H9 (cell line): Measurements from ENCODE around the gene EDNRA. TPM values are rescaled to one million over a fixed set of nuclear protein-coding genes. Genes with fewer than 3 reads are reported as not detected.

Experiments
- DNase-seq: peaks from one replicate; pipeline ENCODE4 v3.0.0-alpha.2; 2017
- H2AFZ ChIP-seq: one replicate; pipeline ENCODE4 v1.6.1; 2013; ENCODE audit warnings: mild to moderate bottlenecking, low read length, control low read depth, moderate library complexity
- H2AK5ac ChIP-seq: 2 replicates; pipeline ENCODE4 v1.6.1; 2013; ENCODE audit warnings: low read length, control low read depth, mixed read lengths; ENCODE audit not compliant: insufficient read length
- H2BK120ac ChIP-seq: one replicate; pipeline ENCODE4 v1.6.1; 2013; ENCODE audit warnings: low read depth, mild to moderate bottlenecking, low read length, control low read depth, inconsistent platforms; ENCODE audit not compliant: poor library complexity, severe bottlenecking
- H2BK12ac ChIP-seq: 2 replicates; pipeline ENCODE4 v1.6.1; 2013; ENCODE audit warnings: low read length, control low read depth, mixed read lengths, low read depth; ENCODE audit not compliant: insufficient read length
- H2BK15ac ChIP-seq: 2 replicates; pipeline ENCODE4 v1.6.1; 2013; ENCODE audit warnings: low read depth, low read length, control low read depth
- H2BK20ac ChIP-seq: one replicate; pipeline ENCODE4 v1.6.1; 2013; ENCODE audit warnings: low read depth, mild to moderate bottlenecking, low read length, control low read depth, inconsistent platforms; ENCODE audit not compliant: poor library complexity, severe bottlenecking
- H2BK5ac ChIP-seq: 2 replicates; pipeline ENCODE4 v1.6.1; 2013; ENCODE audit warnings: low read length, control low read depth, mixed read lengths; ENCODE audit not compliant: insufficient read length
- H3K14ac ChIP-seq: 2 replicates; pipeline ENCODE4 v1.6.1; 2013; ENCODE audit warnings: low read length, control low read depth; ENCODE audit not compliant: insufficient read depth
- H3K18ac ChIP-seq: 2 replicates; pipeline ENCODE4 v1.6.1; 2013; ENCODE audit warnings: low read depth, mild to moderate bottlenecking, mixed read lengths, low read length, control low read depth; ENCODE audit not compliant: insufficient read length
- H3K23ac ChIP-seq: 2 replicates; pipeline ENCODE4 v1.6.1; 2013; ENCODE audit warnings: low read length, control low read depth, mixed read lengths, low read depth; ENCODE audit not compliant: insufficient read length
- H3K23me2 ChIP-seq: 2 replicates; pipeline ENCODE4 v1.6.1; 2013; ENCODE audit warnings: low read depth, mild to moderate bottlenecking, mixed read lengths, low read length, control low read depth; ENCODE audit not compliant: insufficient read length, poor library complexity, severe bottlenecking
- H3K27ac ChIP-seq: 2 replicates; pipeline ENCODE4 v1.5.1; 2013; ENCODE audit warnings: low read length, control low read depth, mixed read lengths, low read depth; ENCODE audit not compliant: insufficient read length
- H3K27me3 ChIP-seq: 2 replicates; pipeline ENCODE4 v1.6.1; 2013; ENCODE audit warnings: low read length, control low read depth, inconsistent platforms; ENCODE audit not compliant: insufficient read depth
- H3K4ac ChIP-seq: 2 replicates; pipeline ENCODE4 v1.6.1; 2013; ENCODE audit warnings: low read depth, mild to moderate bottlenecking, control low read depth, inconsistent platforms, low read length, moderate library complexity
- H3K4me1 ChIP-seq: 2 replicates; pipeline ENCODE4 v1.6.1; 2013; ENCODE audit warnings: low read length, control low read depth, inconsistent platforms; ENCODE audit not compliant: insufficient read depth
- H3K4me2 ChIP-seq: 2 replicates; pipeline ENCODE4 v1.6.1; 2013; ENCODE audit warnings: low read length, control low read depth, mixed read lengths; ENCODE audit not compliant: insufficient read length, insufficient read depth
- H3K56ac ChIP-seq: 2 replicates; pipeline ENCODE4 v1.6.1; 2013; ENCODE audit warnings: low read depth, mild to moderate bottlenecking, mixed read lengths, low read length, control low read depth; ENCODE audit not compliant: insufficient read length
- H3K79me1 ChIP-seq: 2 replicates; pipeline ENCODE4 v1.6.1; 2013; ENCODE audit warnings: low read depth, mild to moderate bottlenecking, moderate library complexity, low read length, control low read depth, inconsistent platforms; ENCODE audit not compliant: insufficient read depth, poor library complexity, severe bottlenecking
- H3K79me2 ChIP-seq: 2 replicates; pipeline ENCODE4 v1.6.1; 2013; ENCODE audit warnings: low read length, control low read depth, inconsistent platforms; ENCODE audit not compliant: insufficient read depth
- H3K9ac ChIP-seq: 2 replicates; pipeline ENCODE4 v1.6.1; 2013; ENCODE audit warnings: low read length, control low read depth, mixed read lengths; ENCODE audit not compliant: insufficient read length; ENCODE audit errors: extremely low read depth
- H3K9me3 ChIP-seq: one replicate; pipeline ENCODE4 v1.6.1; 2013; ENCODE audit warnings: low read depth, low read length, inconsistent platforms; ENCODE audit not compliant: control insufficient read depth
- H3T11ph ChIP-seq: one replicate; pipeline ENCODE4 v1.6.1; 2013; ENCODE audit warnings: mild to moderate bottlenecking, low read length, control low read depth, inconsistent platforms
- H4K20me1 ChIP-seq: one replicate; pipeline ENCODE4 v1.6.1; 2013; ENCODE audit not compliant: control insufficient read depth, insufficient read length, insufficient read depth
- H4K5ac ChIP-seq: 2 replicates; pipeline ENCODE4 v1.6.1; 2013; ENCODE audit warnings: low read depth, mild to moderate bottlenecking, mixed read lengths, low read length, control low read depth; ENCODE audit not compliant: insufficient read length
- H4K8ac ChIP-seq: replicated peaks from 2 replicates; pipeline ENCODE4 v1.6.1; 2013; ENCODE audit warnings: low read length, control low read depth, mixed read lengths, low read depth; ENCODE audit not compliant: insufficient read length
- H4K91ac ChIP-seq: 2 replicates; pipeline ENCODE4 v1.6.1; 2013; ENCODE audit warnings: low read depth, mild to moderate bottlenecking, moderate library complexity, mixed read lengths, low read length, control low read depth; ENCODE audit not compliant: insufficient read length
- H3K27ac Mint-ChIP-seq, 3 experiments: 2 replicates in 2 of 3; 3 replicates in 1 of 3; pipeline ENCODE4 v1.8.0; 2020 to 2021; ENCODE audit warnings: mixed read lengths in 3 of 3, mild to moderate bottlenecking in 1 of 3, moderate library complexity in 1 of 3
- H3K27me3 Mint-ChIP-seq: 2 replicates; pipeline ENCODE4 v1.8.0; 2021; ENCODE audit warnings: low read depth, mild to moderate bottlenecking, moderate library complexity, mixed read lengths
- H3K36me3 Mint-ChIP-seq, 3 experiments: 2 replicates in 2 of 3; 3 replicates in 1 of 3; pipeline ENCODE4 v1.8.0; 2020 to 2021; ENCODE audit warnings: low read depth in 3 of 3, mixed read lengths in 3 of 3; ENCODE audit not compliant: insufficient read depth in 1 of 3
- H3K4me1 Mint-ChIP-seq, 2 experiments: 2 replicates each; pipeline ENCODE4 v1.8.0; 2020; ENCODE audit warnings: mixed read lengths in 2 of 2
- H3K4me3 Mint-ChIP-seq, 2 experiments: 2 replicates in 1 of 2; 3 replicates in 1 of 2; pipeline ENCODE4 v1.8.0; 2020 to 2021; ENCODE audit warnings: mild to moderate bottlenecking in 2 of 2, mixed read lengths in 2 of 2, moderate library complexity in 1 of 2
- H3K9me3 Mint-ChIP-seq, 2 experiments: 2 replicates in 1 of 2; 3 replicates in 1 of 2; pipeline ENCODE4 v1.8.0; 2020; ENCODE audit warnings: mild to moderate bottlenecking in 2 of 2, mixed read lengths in 2 of 2, moderate library complexity in 1 of 2
- CTCF ChIP-seq: fragments of 200-600 bp; sonication (generic); conservative IDR thresholded peaks from 3 replicates; pipeline ENCODE4 v1.8.0; 2021; ENCODE audit warnings: antibody characterized with exemption, mild to moderate bottlenecking
- WGBS: extraction: QIAGEN DNeasy Blood & Tissue Kit; methylation state at CpG from one replicate; pipeline ENCODE4 v1.1.7; 2013; ENCODE audit warnings: missing lambda C conversion rate, low lambda C conversion rate, mixed read lengths; ENCODE audit not compliant: insufficient read length; ENCODE audit errors: extremely low coverage; 5-methylcytosine and 5-hydroxymethylcytosine counted together
- total RNA-seq: library from RNA; stranded (reverse); gene quantifications from 2 replicates; pipeline ENCODE4 v1.2.1, GENCODE V29; 2021

EDNRA gene
- total RNA-seq, 1 experiment from 2014 or later = 1.6 TPM

- no peaks in the 10 kb centered on the region for H3K79me1 ChIP-seq
- H3K14ac ChIP-seq = no peak overlapping the region
- H3K4ac ChIP-seq = no peak overlapping the region
- no CpG with 5 or more reads among the region's 1 CpG for WGBS
- Mint-ChIP-seq H3K36me3 (peaks cover 0 to 3% (median 0%) of the 10 kb centered on the region in 3 experiments; a peak in 2 of 7 replicates), H3K4me3 (no peak overlapping the region), H3K9me3 (peaks cover 0 to 3% of the 10 kb centered on the region in 2 experiments; a peak in 2 of 5 replicates), H3K4me1 (no peaks in the 10 kb centered on the region), H3K27me3 (no peaks in the 10 kb centered on the region), H3K27ac (no peak overlapping the region)
- no peak overlapping the region for H2BK5ac ChIP-seq
- no peaks in the 10 kb centered on the region for H3K4me1 ChIP-seq
- H4K91ac ChIP-seq = no peak overlapping the region
- no peak overlapping the region for H3K9ac ChIP-seq
- no peak overlapping the region for H3K23ac ChIP-seq
- H2AFZ ChIP-seq = no peak overlapping the region
- no peak overlapping the region for H3K27ac ChIP-seq
- H3K9me3 ChIP-seq = no peaks in the 10 kb centered on the region
- no peaks in the 10 kb centered on the region for H3K23me2 ChIP-seq
- H2BK15ac ChIP-seq = no peak overlapping the region
- no peak for TF ChIP-seq CTCF
- no peak overlapping the region for H3K18ac ChIP-seq
- no peak overlapping the region for H2BK120ac ChIP-seq
- no peak for DNase-seq
- no peak overlapping the region for H4K8ac ChIP-seq
- no peak overlapping the region for H3K4me2 ChIP-seq
- H3T11ph ChIP-seq = no peak overlapping the region
- no peak overlapping the region for H3K56ac ChIP-seq
- no peak overlapping the region for H4K5ac ChIP-seq
- no peaks in the 10 kb centered on the region for H3K79me2 ChIP-seq
- H2AK5ac ChIP-seq = no peak overlapping the region
- H2BK20ac ChIP-seq = no peak overlapping the region
- no peaks in the 10 kb centered on the region for H3K27me3 ChIP-seq
- H4K20me1 ChIP-seq = no peaks in the 10 kb centered on the region
- H2BK12ac ChIP-seq = no peak overlapping the region
Measured at GRCh38 chr4:147461161-147461560, 19.7 kb upstream of the EDNRA start.
